ENCODE results near the gene MYG1. TPM values are rescaled to one million over a fixed set of nuclear protein-coding genes. Genes with fewer than 3 reads are reported as not detected.

The MYG1 gene
- total RNA-seq, 1 experiment from 2014 or later = 104 TPM

DNA sequence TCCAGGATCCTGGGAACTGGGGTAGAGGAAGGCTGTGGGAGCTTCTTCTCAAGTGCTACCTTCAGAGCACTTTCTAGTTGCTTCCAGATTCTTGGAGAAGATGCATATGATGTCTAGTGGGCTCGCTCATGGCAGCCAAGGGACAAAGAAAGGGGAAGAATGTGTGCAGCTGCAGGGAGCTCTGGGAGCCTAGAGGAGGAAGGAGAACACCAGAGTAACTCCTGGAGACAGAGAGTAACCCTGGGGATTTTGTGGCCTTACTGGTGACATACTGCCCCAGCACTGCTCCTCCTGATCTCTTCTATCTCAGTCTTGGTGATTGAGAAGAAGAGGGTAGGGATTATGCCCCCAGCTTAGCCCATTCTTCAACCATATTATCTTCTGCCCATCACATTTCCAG is 47.0 kb downstream of the MYG1 start:
- no peak for TF ChIP-seq SP1 (IDR thresholded peaks at IDR 0.05; ENCODE audit: low read depth)
- no peak for TF ChIP-seq EZH2 (IDR thresholded peaks at IDR 0.05)
- TF ChIP-seq ZNF274 (IDR thresholded peaks at IDR 0.05; ENCODE audit: low read depth, low read length) = no peak
- no peak for TF ChIP-seq ELF1 (IDR thresholded peaks at IDR 0.05; ENCODE audit: borderline replicate concordance, low read depth)
- TF ChIP-seq ZFX (IDR thresholded peaks at IDR 0.05) = no peak
- TF ChIP-seq POLR2A (IDR thresholded peaks at IDR 0.05; ENCODE audit: borderline replicate concordance, extremely low read depth, insufficient read depth, insufficient read length) = no peak
- no peak for TF ChIP-seq SRF (IDR thresholded peaks at IDR 0.05; ENCODE audit: low read depth)
- TF ChIP-seq FOSL1 (IDR thresholded peaks at IDR 0.05; ENCODE audit: low read depth) = no peak
- no peak for TF ChIP-seq EZH2phosphoT487 (IDR thresholded peaks at IDR 0.05; ENCODE audit: borderline replicate concordance)
- TF ChIP-seq EGR1 (IDR thresholded peaks at IDR 0.05; ENCODE audit: low read depth) = no peak
- TF ChIP-seq RAD21 (IDR thresholded peaks at IDR 0.05; ENCODE audit: low read depth) = no peak
- TF ChIP-seq CEBPB (IDR thresholded peaks at IDR 0.05; ENCODE audit: low read depth) = no peak
- no peak for TF ChIP-seq TCF7L2 (IDR thresholded peaks at IDR 0.05; ENCODE audit: borderline replicate concordance, extremely low read depth, insufficient read depth, insufficient read length)
- TF ChIP-seq POLR2AphosphoS5 (IDR thresholded peaks at IDR 0.05; ENCODE audit: low read depth, low read length) = no peak
- TF ChIP-seq, protein P1, sequence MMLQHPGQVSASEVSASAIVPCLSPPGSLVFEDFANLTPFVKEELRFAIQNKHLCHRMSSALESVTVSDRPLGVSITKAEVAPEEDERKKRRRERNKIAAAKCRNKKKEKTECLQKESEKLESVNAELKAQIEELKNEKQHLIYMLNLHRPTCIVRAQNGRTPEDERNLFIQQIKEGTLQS (IDR thresholded peaks at IDR 0.05) = no peak
- TF ChIP-seq, protein P2, sequence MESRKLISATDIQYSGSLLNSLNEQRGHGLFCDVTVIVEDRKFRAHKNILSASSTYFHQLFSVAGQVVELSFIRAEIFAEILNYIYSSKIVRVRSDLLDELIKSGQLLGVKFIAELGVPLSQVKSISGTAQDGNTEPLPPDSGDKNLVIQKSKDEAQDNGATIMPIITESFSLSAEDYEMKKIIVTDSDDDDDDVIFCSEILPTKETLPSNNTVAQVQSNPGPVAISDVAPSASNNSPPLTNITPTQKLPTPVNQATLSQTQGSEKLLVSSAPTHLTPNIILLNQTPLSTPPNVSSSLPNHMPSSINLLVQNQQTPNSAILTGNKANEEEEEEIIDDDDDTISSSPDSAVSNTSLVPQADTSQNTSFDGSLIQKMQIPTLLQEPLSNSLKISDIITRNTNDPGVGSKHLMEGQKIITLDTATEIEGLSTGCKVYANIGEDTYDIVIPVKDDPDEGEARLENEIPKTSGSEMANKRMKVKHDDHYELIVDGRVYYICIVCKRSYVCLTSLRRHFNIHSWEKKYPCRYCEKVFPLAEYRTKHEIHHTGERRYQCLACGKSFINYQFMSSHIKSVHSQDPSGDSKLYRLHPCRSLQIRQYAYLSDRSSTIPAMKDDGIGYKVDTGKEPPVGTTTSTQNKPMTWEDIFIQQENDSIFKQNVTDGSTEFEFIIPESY (IDR thresholded peaks at IDR 0.05; ENCODE audit: extremely low read depth, insufficient replicate concordance, low read length) = no peak
- TF ChIP-seq JUND (IDR thresholded peaks at IDR 0.05) = no peak
- H3K4me3 ChIP-seq (replicated peaks in 1 of 2; ENCODE audit: low read depth in 1 of 2, low read length in 2 of 2) = no peak overlapping the region
- H3K79me2 ChIP-seq (ENCODE audit: insufficient read depth, low read length) = no peaks in the 10 kb centered on the region
- no peak overlapping the region for H3K27ac ChIP-seq (ENCODE audit: low read depth, low read length)
- no peaks in the 10 kb centered on the region for H3K9me2 ChIP-seq (ENCODE audit: insufficient read depth)
- H3K9ac ChIP-seq (ENCODE audit: low read length) = no peak overlapping the region
- H4K20me1 ChIP-seq (ENCODE audit: insufficient read depth) = no peaks in the 10 kb centered on the region
- ATAC-seq (no peak), DNase-seq (ENCODE audit: low read depth, low spot score) (no peak)
- no peaks in the 10 kb centered on the region for H3K27me3 ChIP-seq (ENCODE audit: insufficient read depth, low read length)
- ChIA-PET CTCF (interaction anchor here (1.0 kb wide), 1 partner anchor 25 kb away, joined by 4 read pairs; the partner anchor contains the start of gene AAAS), POLR2A (interaction anchor here (1.3 kb wide), 1 partner anchor 15 kb away, joined by 3 read pairs; no protein-coding TSS in a partner anchor), RAD21 (ENCODE audit: low non-redundant PET in 1 of 2, low total read pairs in 2 of 2, uncharacterized antibody in 2 of 2, unreplicated experiment in 2 of 2) (no interaction called here)
- no peaks in the 10 kb centered on the region for H3K36me3 ChIP-seq (ENCODE audit: control insufficient read depth in 1 of 2, insufficient read depth in 2 of 2, low read length in 2 of 2)
- H3K4me2 ChIP-seq (ENCODE audit: low read length) = no peak overlapping the region
- BruUV-seq (replicated peaks) = no TSS peak
- no peak overlapping the region for H2AFZ ChIP-seq (ENCODE audit: low read depth, low read length, poor library complexity, severe bottlenecking)
- H3K4me1 ChIP-seq (ENCODE audit: control insufficient read depth in 1 of 2, insufficient read depth in 2 of 2, low read length in 2 of 2) = peaks cover 11 to 21% of the 10 kb centered on the region in 2 experiments; a peak in 3 of 4 replicates
- H3K9me3 ChIP-seq (ENCODE audit: control insufficient read depth in 1 of 2, insufficient read depth in 1 of 2, low read depth in 1 of 2, low read length in 2 of 2) = no peaks in the 10 kb centered on the region
- intact Hi-C loops (cut with micrococcal nuclease) = no loop called here
